GM19099 (cell line): ENCODE results near the gene NOXA1.

Experiments used
- POLR2A ChIP-seq: IDR thresholded peaks from 3 replicates; pipeline ENCODE4 v1.6.1; 2011; ENCODE audit warnings: low read depth; ENCODE audit not compliant: insufficient read length; ENCODE audit errors: extremely low read depth

Gene NOXA1

GRCh38 chr9:137422604-137423513 is at the start of gene NOXA1, which contains the start of gene EXD3:
TSS of gene NOXA1 (plus strand) at chr9:137423393. CDS start at chr9:137423530, 137 bp downstream.
TSS of gene EXD3 (minus strand) at chr9:137423162. CDS start at chr9:137395357, 27,805 bp downstream.
- peak; percentile 64 for TF ChIP-seq POLR2A

GRCh38 chr9:137373611-137373980 is 49.6 kb upstream of the NOXA1 start:
- TF ChIP-seq POLR2A, result no peak

- TF ChIP-seq POLR2A, result no peak
These were observed 48.9 kb upstream of the NOXA1 start for GRCh38 chr9:137374131-137374845.

- TF ChIP-seq POLR2A, result no peak
These were observed 47.7 kb upstream of the NOXA1 start for GRCh38 chr9:137375321-137376058.

GRCh38 chr9:137376386-137376785 is 46.8 kb upstream of the NOXA1 start:
- TF ChIP-seq POLR2A, result no peak

- TF ChIP-seq POLR2A, result no peak
These were observed 43.4 kb upstream of the NOXA1 start for GRCh38 chr9:137379761-137380161.

- TF ChIP-seq POLR2A, result no peak
These were observed 43.0 kb upstream of the NOXA1 start for GRCh38 chr9:137380171-137380570.

- no peak for TF ChIP-seq POLR2A
These were observed 42.6 kb upstream of the NOXA1 start for GRCh38 chr9:137380606-137381005.

GRCh38 chr9:137381501-137382443 is 41.4 kb upstream of the NOXA1 start:
- TF ChIP-seq POLR2A, result no peak

GRCh38 chr9:137382444-137383080 is 40.6 kb upstream of the NOXA1 start:
- no peak for TF ChIP-seq POLR2A

GRCh38 chr9:137383081-137383783 is 40.0 kb upstream of the NOXA1 start:
- no peak for TF ChIP-seq POLR2A

GRCh38 chr9:137383784-137384756 is 39.1 kb upstream of the NOXA1 start:
- TF ChIP-seq POLR2A, result no peak
